Activated CD4-positive, alpha-beta T cell treated with anti-CD3 and anti-CD28 coated beads for 24 hours (primary cell): ENCODE data around the gene MUC12.
"Not testable (repeated sequence)": the region's sequence is repeated elsewhere in the genome, so short reads cannot be mapped to it uniquely, and the experiment has no call there.

Experiments used
- DNase-seq, 2 donors: peaks; one replicate each; pipeline ENCODE4 v3.0.0-alpha.2; 2020; ENCODE audit warnings: low read depth in 2 of 2

The MUC12 gene

DNA sequence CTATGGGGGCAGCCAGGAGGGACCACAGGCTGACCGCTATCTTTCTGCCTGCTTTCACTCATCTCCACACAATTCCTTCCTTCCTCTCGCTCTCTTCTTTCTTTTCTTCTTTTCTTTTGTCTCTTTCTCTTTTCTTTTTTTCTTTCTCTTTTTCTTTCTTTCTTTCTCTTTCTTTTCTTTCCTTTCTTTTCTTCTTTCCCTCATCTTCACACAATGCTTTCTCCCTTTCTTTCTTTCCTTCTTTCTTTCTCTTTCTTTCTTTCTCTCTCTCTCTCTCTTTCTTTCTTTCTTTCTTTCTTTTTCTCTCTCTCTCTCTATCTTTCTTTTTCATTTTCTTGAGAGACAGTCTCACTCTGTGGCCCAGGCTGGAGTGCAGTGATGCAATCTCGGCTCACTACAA is 6.8 kb upstream of the MUC12 start:
- no peak for DNase-seq

DNA sequence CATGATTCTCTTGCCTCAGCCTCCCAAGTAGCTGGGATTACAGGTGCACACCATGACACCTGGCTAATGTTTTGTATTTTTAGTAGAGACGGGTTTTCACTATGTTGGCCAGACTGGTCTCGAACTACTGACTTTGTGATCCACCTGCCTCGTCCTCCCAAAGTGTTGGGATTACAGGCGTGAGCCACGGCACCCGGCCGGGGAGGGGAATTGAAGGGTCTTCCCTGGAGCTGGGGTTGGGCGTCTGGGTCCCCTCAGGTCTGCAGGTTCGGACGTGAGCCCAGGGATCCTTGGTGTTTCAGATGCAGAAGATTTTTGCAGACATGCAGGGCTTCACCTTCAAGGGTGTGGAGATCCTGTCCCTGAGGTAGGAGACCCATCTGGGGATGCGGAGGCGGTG is 6.0 kb upstream of the MUC12 start:
- DNase-seq, result no peak

DNA sequence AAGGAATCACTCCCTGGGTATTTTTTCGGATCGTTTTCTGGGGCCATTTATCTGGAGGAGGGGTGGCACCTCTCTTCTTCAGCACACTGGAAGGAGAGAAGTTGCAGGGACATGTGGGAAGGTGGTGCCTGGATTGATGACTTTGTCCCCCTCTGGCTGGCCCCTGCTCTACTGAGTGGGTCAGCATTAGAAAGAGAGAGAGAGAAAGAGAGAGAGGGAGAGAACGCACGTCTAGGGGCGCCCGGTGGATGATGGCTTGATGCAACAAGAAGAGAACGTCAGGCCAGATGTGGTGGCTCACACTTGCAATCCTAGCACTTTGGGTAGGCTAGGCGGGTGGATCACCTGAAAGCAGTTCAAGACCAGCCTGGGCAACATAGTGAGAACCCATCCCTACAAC is 5.5 kb upstream of the MUC12 start:
- DNase-seq, result no peak

GRCh38 chr7:100964630-100965029 is 4.7 kb upstream of the MUC12 start:
- no peak for DNase-seq

DNA sequence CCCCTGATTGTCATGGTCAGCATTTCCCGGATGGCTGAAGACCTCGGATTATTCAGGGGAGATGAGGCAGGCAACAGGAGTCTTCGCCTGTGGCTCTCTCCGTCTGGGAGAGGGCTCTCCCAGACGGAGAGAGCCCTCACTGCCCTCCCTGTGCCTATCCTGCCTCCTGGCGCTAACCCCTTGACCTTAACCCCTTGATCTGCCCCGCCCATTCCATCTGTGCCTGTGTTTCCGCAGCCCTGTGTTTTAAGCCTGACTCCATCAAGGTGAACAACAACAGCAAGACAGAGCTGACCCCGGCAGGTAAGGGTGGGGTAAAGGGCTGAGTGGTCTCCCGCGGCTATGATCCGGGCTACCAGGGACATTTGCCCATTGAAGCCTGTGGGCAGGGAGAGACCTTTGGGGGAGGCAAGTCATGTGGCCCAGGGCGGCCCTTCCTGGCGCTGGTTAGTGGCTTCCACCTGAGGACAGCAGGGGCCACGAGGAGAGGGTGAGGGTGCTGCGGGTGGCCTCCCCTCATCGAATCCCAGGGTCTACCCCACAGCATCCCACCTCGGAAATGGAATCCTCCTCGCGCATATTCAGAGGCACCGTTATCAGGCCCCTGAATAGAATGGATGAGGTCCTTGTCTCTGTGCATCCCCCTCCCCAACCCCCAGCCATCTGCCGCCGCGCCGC is 4.2 kb upstream of the MUC12 start:
- no peak for DNase-seq

DNA sequence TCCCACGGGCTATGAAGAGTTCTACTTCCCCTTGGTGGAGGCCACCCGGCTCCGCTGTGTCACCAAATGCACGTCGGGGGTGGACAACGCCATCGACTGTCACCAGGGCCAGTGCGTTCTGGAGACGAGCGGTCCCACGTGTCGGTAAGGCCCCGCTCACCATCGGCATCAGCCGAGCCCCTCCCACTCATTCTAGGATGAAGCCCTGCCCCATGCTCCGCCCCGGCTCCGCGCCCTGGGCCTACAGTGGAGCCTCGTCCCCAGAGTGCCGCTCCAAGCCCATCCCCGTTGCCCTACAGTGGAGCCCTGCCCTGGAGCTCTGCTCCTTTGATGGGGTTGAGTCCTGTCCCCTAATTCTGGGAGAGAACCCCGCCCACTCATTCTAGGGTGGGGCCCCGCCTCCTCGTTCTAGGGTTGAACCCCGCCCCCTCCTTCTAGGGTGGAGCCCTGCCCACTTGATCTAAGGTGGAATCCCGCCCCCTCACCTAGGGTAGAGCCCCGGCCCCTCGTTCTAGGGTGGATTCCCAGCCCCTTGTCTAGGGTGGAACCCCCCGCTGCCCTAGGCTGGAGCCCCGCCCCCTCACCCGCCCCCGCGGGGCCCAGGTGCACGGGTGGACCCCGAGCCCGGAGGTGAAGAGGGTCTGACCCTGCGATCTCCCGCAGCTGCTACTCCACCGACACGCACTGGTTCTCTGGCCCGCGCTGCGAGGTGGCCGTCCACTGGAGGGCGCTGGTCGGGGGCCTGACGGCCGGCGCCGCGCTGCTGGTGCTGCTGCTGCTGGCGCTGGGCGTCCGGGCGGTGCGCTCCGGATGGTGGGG is 3.4 kb upstream of the MUC12 start:
- DNase-seq, result peak; percentile 50 to 81

DNA sequence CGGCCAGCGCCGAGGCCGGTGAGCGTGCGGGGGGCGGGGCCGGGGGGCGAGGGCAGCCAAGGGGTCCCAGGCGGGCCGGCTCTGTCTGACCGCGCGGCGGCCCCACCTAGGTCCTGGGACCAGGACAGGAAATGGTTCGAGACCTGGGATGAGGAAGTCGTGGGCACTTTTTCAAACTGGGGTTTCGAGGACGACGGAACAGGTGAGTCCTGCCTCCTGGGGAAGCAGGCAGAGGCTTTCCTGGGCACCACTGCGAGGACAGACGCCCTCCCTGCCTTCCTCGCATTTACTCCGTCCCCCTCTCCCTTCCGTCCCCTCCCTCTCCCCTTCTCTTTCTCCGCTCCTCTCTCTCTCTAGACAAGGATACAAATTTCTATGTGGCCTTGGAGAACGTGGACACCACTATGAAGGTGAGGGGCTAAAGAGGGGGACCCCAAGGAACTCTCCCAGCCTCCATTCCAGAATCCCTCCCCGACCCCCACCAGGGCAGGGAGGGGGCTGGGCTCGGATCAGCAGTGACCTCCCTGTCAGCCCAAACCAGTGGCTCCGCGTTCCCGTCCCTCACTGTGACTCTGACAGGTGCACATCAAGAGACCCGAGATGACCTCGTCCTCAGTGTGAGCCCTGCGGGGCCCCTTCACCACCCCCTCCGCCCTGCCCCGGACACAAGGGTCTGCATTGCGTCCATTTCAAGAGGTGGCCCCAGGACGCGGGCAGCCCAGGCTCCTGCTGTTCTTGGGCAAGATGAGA is 2.6 kb upstream of the MUC12 start:
- DNase-seq, result no peak

DNA sequence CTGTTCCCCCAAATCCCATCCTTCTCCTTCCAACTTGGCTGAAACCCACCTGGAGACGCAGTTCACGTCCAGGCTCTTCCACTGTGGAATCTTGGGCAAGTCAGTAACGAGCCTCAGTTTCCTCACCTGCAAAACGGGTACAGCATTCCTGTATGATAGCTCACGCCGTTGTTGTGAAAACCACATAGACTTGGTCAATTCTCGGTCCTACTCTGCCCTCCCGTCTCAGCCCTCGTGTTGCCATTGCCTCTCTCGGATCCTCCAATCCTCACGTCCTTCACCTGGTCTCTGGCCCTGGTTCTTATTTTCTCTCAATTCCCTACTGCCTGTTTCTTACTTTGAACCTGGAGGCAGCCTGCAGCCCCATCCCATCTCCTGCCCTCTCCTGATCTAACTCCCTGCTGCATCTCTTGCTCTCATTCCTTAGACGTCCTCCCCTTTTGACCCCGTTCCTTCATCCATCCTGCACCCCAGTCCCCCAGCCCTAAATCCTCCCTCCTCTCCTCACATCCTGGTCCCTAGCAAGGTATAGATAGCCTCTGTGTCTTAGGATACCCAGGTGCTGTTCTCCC is 2.0 kb upstream of the MUC12 start:
- no peak for DNase-seq

DNA sequence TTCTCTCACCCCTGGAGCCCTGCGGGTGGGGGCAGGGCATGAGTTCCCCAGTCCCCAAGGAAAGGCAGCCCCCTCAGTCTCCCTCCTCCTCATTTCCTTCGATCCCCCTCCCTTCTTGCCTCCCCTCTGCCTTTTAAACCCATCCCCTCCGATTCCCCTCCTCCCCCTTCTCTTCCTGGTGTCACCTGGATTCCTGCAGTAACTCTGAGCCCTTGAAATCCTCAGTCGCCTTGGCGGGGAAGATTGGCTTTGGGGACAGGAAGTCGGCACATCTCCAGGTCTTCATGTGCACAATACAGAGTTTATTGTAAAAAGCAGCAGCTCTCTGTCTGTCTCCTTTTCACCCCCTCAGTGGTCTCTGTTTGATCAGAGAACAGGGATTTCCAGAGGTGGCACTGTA is 1.3 kb upstream of the MUC12 start:
- DNase-seq, result no peak

DNA sequence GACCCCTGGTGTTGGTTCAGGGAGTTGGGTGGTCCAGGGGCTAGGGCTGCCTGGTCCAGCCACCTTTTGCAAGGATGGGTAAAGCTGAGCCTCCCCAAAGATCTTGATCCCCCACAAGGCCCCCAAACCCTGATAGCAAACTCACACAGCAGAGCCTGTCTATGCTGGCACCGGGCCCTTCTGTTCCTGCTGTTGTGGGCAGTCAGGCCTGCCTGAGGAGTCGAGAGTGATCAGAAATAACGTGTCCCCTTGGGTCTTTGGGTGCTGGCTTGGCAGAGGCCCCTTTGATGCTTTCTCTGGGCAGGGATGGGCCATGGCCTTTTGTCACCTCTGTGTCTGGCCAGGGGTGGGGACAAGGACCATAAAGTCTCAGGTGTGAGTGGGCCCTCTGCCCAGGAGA is 715 bp upstream of the MUC12 start:
- no peak for DNase-seq

GRCh38 chr7:100971111-100972001 is 2.0 kb downstream of the MUC12 start:
- no peak for DNase-seq

GRCh38 chr7:100972002-100972347 is 2.6 kb downstream of the MUC12 start:
- no peak for DNase-seq

GRCh38 chr7:100974021-100974420 is 4.7 kb downstream of the MUC12 start:
- no peak for DNase-seq

DNA sequence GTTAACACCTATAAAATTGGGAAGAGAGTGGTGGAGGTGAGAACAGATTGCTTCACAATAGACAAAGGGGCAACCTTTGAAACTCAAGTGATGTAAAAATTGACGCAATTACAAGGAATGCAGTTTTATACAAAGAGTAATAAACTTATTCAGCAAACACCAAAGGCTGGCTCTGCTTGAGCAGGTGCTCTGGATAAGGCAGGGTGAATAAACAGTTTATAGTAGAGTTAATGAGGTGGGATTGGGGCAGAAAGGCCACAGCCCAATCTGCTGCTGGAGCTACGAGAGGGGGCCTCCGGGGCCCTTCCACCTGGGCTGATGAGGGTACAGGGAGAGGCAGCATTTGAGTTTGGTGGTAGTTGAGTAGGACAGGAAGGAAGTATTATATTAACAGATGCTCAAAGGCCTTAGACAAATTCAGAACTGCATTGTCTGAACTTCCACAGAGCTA is 6.0 kb downstream of the MUC12 start:
- DNase-seq, result no peak

DNA sequence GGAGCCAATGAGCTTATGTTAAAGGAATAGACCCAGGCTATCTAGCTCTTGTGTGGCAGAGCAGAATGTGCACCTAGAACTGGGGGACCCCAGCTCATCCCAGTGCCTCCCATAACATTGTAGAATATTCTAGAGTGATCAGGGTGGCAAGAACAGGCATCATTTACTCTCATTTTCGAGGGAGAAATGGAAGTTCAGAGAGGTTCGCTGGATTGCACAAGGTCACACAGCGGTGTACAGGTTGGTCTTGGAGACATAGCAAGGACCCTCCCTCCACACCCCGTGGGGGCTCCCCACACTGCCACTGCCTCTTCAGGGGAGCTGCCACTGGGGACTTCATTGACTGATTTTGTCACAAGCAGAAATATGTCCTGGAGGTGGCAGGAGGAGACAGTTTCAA is 8.9 kb downstream of the MUC12 start:
- no peak for DNase-seq

DNA sequence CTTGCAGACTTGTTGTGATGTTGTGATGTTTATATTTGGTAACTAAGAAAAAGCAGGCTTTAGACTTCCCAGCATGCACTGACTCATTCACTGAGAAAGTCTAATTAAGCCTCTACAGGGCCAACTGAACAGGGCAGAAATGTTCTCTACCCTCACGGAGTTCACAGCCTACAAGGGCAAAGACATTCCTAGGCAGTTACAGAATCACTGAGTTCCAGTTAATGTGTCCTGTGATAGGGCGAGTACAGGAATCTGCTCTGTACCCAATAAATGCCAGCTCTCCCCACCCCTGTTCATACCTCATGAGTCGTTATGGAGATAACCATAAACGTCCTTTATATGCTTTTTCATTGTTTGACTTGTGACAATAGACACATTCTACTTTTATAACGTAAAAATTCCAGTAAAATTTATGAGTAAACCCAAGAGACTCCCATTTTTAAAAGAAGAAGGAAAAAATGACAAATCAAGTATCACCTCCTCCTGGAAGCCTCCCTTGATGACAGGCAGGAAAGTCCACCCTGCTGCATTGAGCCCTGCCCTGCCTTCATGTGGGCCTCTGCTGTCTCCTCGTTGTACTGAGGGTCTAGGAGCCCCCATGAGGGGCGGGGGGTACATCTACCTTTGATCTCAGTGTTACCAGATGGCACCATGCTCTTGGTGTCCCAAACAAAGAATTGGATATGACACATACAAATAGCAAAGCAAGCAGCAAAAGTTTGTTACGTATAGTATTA is 14.3 kb downstream of the MUC12 start:
- no peak for DNase-seq

GRCh38 chr7:100984241-100984918 is 15.0 kb downstream of the MUC12 start:
- DNase-seq, result not testable (repeated sequence)

- not testable (repeated sequence) for DNase-seq
These were observed 15.8 kb downstream of the MUC12 start for GRCh38 chr7:100985033-100985797.

GRCh38 chr7:100991631-100992030 is 22.3 kb downstream of the MUC12 start:
- DNase-seq, result no peak
